GM21576 (cell line): ENCODE data around the gene PGAP6.
"Not testable (repeated sequence)": the region's sequence is repeated elsewhere in the genome, so short reads cannot be mapped to it uniquely, and the experiment has no call there.

ENCODE experiments used
- ATAC-seq: cut with Tn5 transposase; IDR thresholded peaks from one replicate; pipeline ENCODE4 v1.9.1; 2021; ENCODE audit warnings: mild to moderate bottlenecking, moderate library complexity; ENCODE audit not compliant: unreplicated experiment

The PGAP6 gene

GRCh38 chr16:381789-382717 is at the start of gene PGAP6:
Gene PGAP6, minus strand, starts transcription at chr16:381978. Its CDS starts 157 bp downstream, at chr16:381821.
- ATAC-seq, result peak; percentile 37

GRCh38 chr16:430904-431303 is 49.1 kb upstream of the PGAP6 start:
- no peak for ATAC-seq

- no peak for ATAC-seq
These were observed 45.5 kb upstream of the PGAP6 start for GRCh38 chr16:427250-427649.

- no peak for ATAC-seq
These were observed 45.1 kb upstream of the PGAP6 start for GRCh38 chr16:426906-427249.

- ATAC-seq, result no peak
These were observed 44.5 kb upstream of the PGAP6 start for GRCh38 chr16:426115-426905.

- peak; percentile 36 for ATAC-seq
These were observed 43.9 kb upstream of the PGAP6 start for GRCh38 chr16:425740-426114.

GRCh38 chr16:425082-425718 is 43.4 kb upstream of the PGAP6 start, which contains the start of gene RAB11FIP3:
Gene RAB11FIP3, plus strand, starts transcription at chr16:425649. Its CDS starts 358 bp downstream, at chr16:426007.
- ATAC-seq, result peak; percentile 72

GRCh38 chr16:424623-425081 is 42.9 kb upstream of the PGAP6 start:
- no peak for ATAC-seq

GRCh38 chr16:424033-424622 is 42.4 kb upstream of the PGAP6 start:
- ATAC-seq, result no peak

- ATAC-seq, result not testable (repeated sequence)
These were observed 40.4 kb upstream of the PGAP6 start for GRCh38 chr16:422179-422578.

- not testable (repeated sequence) for ATAC-seq
These were observed 33.4 kb upstream of the PGAP6 start for GRCh38 chr16:415170-415498.

GRCh38 chr16:414395-415169 is 32.8 kb upstream of the PGAP6 start:
- no peak for ATAC-seq

GRCh38 chr16:411576-412265 is 29.9 kb upstream of the PGAP6 start:
- no peak for ATAC-seq

GRCh38 chr16:410516-411178 is 28.9 kb upstream of the PGAP6 start:
- ATAC-seq, result no peak

GRCh38 chr16:407253-407652 is 25.5 kb upstream of the PGAP6 start:
- ATAC-seq, result no peak

- no peak for ATAC-seq
These were observed 24.0 kb upstream of the PGAP6 start for GRCh38 chr16:405548-406506.

GRCh38 chr16:404971-405486 is 23.3 kb upstream of the PGAP6 start:
- ATAC-seq, result no peak
